HCT116 (cell line): ENCODE results near the gene DONSON. TPM values are rescaled to one million over a fixed set of nuclear protein-coding genes. Genes with fewer than 3 reads are reported as not detected.

Source experiments
- ATAC-seq: fragments of 200-7000 bp; cut with Tn5 transposase; 2 replicates; pipeline ENCODE4 v1.9.1; 2020; ENCODE audit warnings: mild to moderate bottlenecking, moderate library complexity
- BruUV-seq: library from RNA; stranded (reverse); fragments of 400-500 nt; replicated peaks from 2 replicates; lab custom pipeline; 2021; lab: Mats Ljungman, UMichigan
- CTCF ChIA-PET: fragments of 300-600 bp; sonication (Branson Sonifier 250); formaldehyde crosslinking; loops from one replicate; lab custom pipeline; 2021; ENCODE audit warnings: antibody characterized with exemption; lab: Charles Lee
- POLR2A ChIA-PET: fragments of 300-600, 350-600 bp; sonication (Branson Sonifier 250); formaldehyde crosslinking; loops from one replicate; lab custom pipeline; 2021; ENCODE audit warnings: antibody characterized with exemption; lab: Charles Lee
- RAD21 ChIA-PET, 2 experiments: fragments of 300-600 bp; sonication (Branson Sonifier 250); formaldehyde crosslinking; loops; one replicate each; lab custom pipeline; 2023; ENCODE audit warnings: low total read pairs in 2 of 2; ENCODE audit not compliant: uncharacterized antibody in 2 of 2, unreplicated experiment in 2 of 2, low non-redundant PET in 1 of 2; lab: Charles Lee
- DNase-seq: peaks from one replicate; pipeline ENCODE4 v3.0.0-alpha.2; 2010; ENCODE audit warnings: low read depth, low spot score
- H2AFZ ChIP-seq: fragments of 200-600 bp; shearing (Covaris generic), sonication (generic); 2 replicates; pipeline ENCODE4 v1.6.1; 2017; ENCODE audit warnings: low read depth, mixed run types, mixed read lengths, antibody characterized with exemption, low read length; ENCODE audit not compliant: poor library complexity, severe bottlenecking
- H3K27ac ChIP-seq: 2 replicates; pipeline ENCODE4 v1.5.1; 2012; ENCODE audit warnings: low read depth, low read length
- H3K27me3 ChIP-seq: fragments of 200-600 bp; sonication (generic); 2 replicates; pipeline ENCODE4 v1.6.1; 2016; ENCODE audit warnings: mixed run types, low read length, mixed read lengths; ENCODE audit not compliant: insufficient read depth
- H3K36me3 ChIP-seq, 2 experiments: fragments of 200-500 bp in 1 of 2; fragments of 200-600 bp in 1 of 2; sonication (Bioruptor generic) in 1 of 2; sonication (generic) in 1 of 2; 2 replicates each; pipeline versions ENCODE4 v1.5.1 to v1.6.1; 2014 to 2016; ENCODE audit warnings: low read length in 2 of 2, inconsistent platforms in 1 of 2, mixed read lengths in 1 of 2, mixed run types in 1 of 2; ENCODE audit not compliant: insufficient read depth in 2 of 2, control insufficient read depth in 1 of 2
- H3K4me1 ChIP-seq, 2 experiments: fragments of 200-600 bp in 1 of 2; sonication (generic) in 1 of 2; 2 replicates each; pipeline versions ENCODE4 v1.5.1 to v1.6.1; 2012 to 2017; ENCODE audit warnings: low read length in 2 of 2, inconsistent platforms in 1 of 2, mild to moderate bottlenecking in 1 of 2, mixed read lengths in 1 of 2, mixed run types in 1 of 2, moderate library complexity in 1 of 2; ENCODE audit not compliant: insufficient read depth in 2 of 2, control insufficient read depth in 1 of 2
- H3K4me2 ChIP-seq: fragments of 200-600 bp; sonication (generic); 2 replicates; pipeline ENCODE4 v1.6.1; 2017; ENCODE audit warnings: mixed run types, low read length, mixed read lengths
- H3K4me3 ChIP-seq, 2 experiments: fragments of 200-600 bp in 1 of 2; sonication (generic) in 1 of 2; replicated peaks in 1 of 2; 2 replicates each; pipeline ENCODE4 v1.5.1; 2011 to 2016; ENCODE audit warnings: low read length in 2 of 2, control low read depth in 1 of 2, low read depth in 1 of 2, mild to moderate bottlenecking in 1 of 2, mixed read lengths in 1 of 2, mixed run types in 1 of 2
- H3K79me2 ChIP-seq: fragments of 200-600 bp; sonication (generic); 2 replicates; pipeline ENCODE4 v1.6.1; 2017; ENCODE audit warnings: mild to moderate bottlenecking, mixed run types, low read length, moderate library complexity, mixed read lengths; ENCODE audit not compliant: insufficient read depth
- H3K9ac ChIP-seq: fragments of 200-600 bp; sonication (generic); 2 replicates; pipeline ENCODE4 v1.6.1; 2016; ENCODE audit warnings: low read length, mixed read lengths
- H3K9me2 ChIP-seq: fragments of 200-600 bp; sonication (generic), shearing (Covaris generic); 2 replicates; pipeline ENCODE4 v1.6.1; 2017; ENCODE audit warnings: mixed run types, mild to moderate bottlenecking, moderate library complexity; ENCODE audit not compliant: insufficient read depth
- H3K9me3 ChIP-seq, 2 experiments: fragments of 200-500 bp in 1 of 2; fragments of 200-600 bp in 1 of 2; sonication (Bioruptor generic) in 1 of 2; sonication (generic) in 1 of 2; 2 replicates each; pipeline ENCODE4 v1.6.1; 2014 to 2017; ENCODE audit warnings: low read length in 2 of 2, mixed read lengths in 2 of 2, inconsistent platforms in 1 of 2, low read depth in 1 of 2, mild to moderate bottlenecking in 1 of 2, mixed run types in 1 of 2, moderate library complexity in 1 of 2; ENCODE audit not compliant: control insufficient read depth in 1 of 2, insufficient read depth in 1 of 2
- H4K20me1 ChIP-seq: fragments of 200-600 bp; sonication (generic), shearing (Covaris generic); 2 replicates; pipeline ENCODE4 v1.6.1; 2017; ENCODE audit warnings: mixed run types, mild to moderate bottlenecking, moderate library complexity; ENCODE audit not compliant: insufficient read depth
- CEBPB ChIP-seq: IDR thresholded peaks from 2 replicates; pipeline ENCODE4 v1.6.1; 2012; ENCODE audit warnings: low read depth
- CTCF ChIP-seq, 3 experiments: fragments of 200-600 bp in 1 of 3; sonication (generic) in 1 of 3; IDR thresholded peaks in 2 of 3; conservative IDR thresholded peaks in 1 of 3; 2 replicates each; pipeline ENCODE4 v1.5.1; 2012 to 2017; ENCODE audit warnings: low read depth in 2 of 3, low read length in 2 of 3, antibody characterized with exemption in 1 of 3, borderline replicate concordance in 1 of 3, control low read depth in 1 of 3, mild to moderate bottlenecking in 1 of 3, mixed read lengths in 1 of 3, mixed run types in 1 of 3, moderate library complexity in 1 of 3; ENCODE audit not compliant: insufficient read depth in 1 of 3
- ELF1 ChIP-seq: IDR thresholded peaks from 2 replicates; pipeline ENCODE4 v1.6.1; 2012; ENCODE audit warnings: low read depth, borderline replicate concordance
- EZH2phosphoT487 ChIP-seq: fragments of 200-600 bp; IDR thresholded peaks from 2 replicates; pipeline ENCODE4 v1.6.1; 2018; ENCODE audit warnings: antibody characterized with exemption, borderline replicate concordance
- FOSL1 ChIP-seq: IDR thresholded peaks from 2 replicates; pipeline ENCODE4 v1.6.1; 2012; ENCODE audit warnings: low read depth
- JUND ChIP-seq: IDR thresholded peaks from 2 replicates; pipeline ENCODE4 v1.6.1; 2012
- POLR2A ChIP-seq: IDR thresholded peaks from 2 replicates; pipeline ENCODE4 v1.7.0; 2011; ENCODE audit warnings: borderline replicate concordance; ENCODE audit not compliant: insufficient read depth, insufficient read length; ENCODE audit errors: extremely low read depth
- POLR2AphosphoS5 ChIP-seq: IDR thresholded peaks from 2 replicates; pipeline ENCODE4 v1.6.1; 2011; ENCODE audit warnings: mild to moderate bottlenecking, low read depth, low read length, moderate library complexity
- RAD21 ChIP-seq: IDR thresholded peaks from 2 replicates; pipeline ENCODE4 v1.6.1; 2012; ENCODE audit warnings: low read depth, mild to moderate bottlenecking
- REST ChIP-seq: IDR thresholded peaks from 2 replicates; pipeline ENCODE4 v1.6.1; 2012; ENCODE audit warnings: low read depth
- SIN3A ChIP-seq: IDR thresholded peaks from 2 replicates; pipeline ENCODE4 v1.6.1; 2012; ENCODE audit warnings: low read depth
- SRF ChIP-seq: IDR thresholded peaks from 2 replicates; pipeline ENCODE4 v1.6.1; 2012; ENCODE audit warnings: low read depth
- TCF7L2 ChIP-seq: IDR thresholded peaks from 2 replicates; pipeline ENCODE4 v1.7.0; 2011; ENCODE audit warnings: borderline replicate concordance, inconsistent platforms; ENCODE audit not compliant: insufficient read depth, insufficient read length; ENCODE audit errors: extremely low read depth
- YY1 ChIP-seq: IDR thresholded peaks from 2 replicates; pipeline ENCODE4 v1.6.1; 2011; ENCODE audit warnings: low read length, low read depth, moderate library complexity, mild to moderate bottlenecking; ENCODE audit not compliant: insufficient replicate concordance; ENCODE audit errors: extremely low read depth
- ZNF274 ChIP-seq: fragments of 200-500 bp; sonication (Bioruptor generic); IDR thresholded peaks from 2 replicates; pipeline ENCODE4 v1.6.1; 2014; ENCODE audit warnings: mild to moderate bottlenecking, low read depth, low read length, inconsistent platforms
- intact Hi-C: fragments of 100-400 bp; cut with micrococcal nuclease; formaldehyde crosslinking; loops from 2 replicates; pipeline ENCODE4 v1.10.0; 2022
- total RNA-seq: library from RNA; stranded (reverse); gene quantifications from one replicate; pipeline ENCODE4 v1.2.1, GENCODE V29; 2021; ENCODE audit not compliant: unreplicated experiment
- TF ChIP-seq, protein P1 (sequence below): IDR thresholded peaks from 2 replicates; pipeline ENCODE4 v1.6.1; 2011; ENCODE audit warnings: mild to moderate bottlenecking, low read length, moderate library complexity; ENCODE audit not compliant: insufficient replicate concordance; ENCODE audit errors: extremely low read depth

The DONSON gene
- total RNA-seq, 1 experiment from 2014 or later, result 31.7 TPM

- Histone ChIP-seq H3K27ac (no peak overlapping the region), H3K9me2 (no peaks in the 10 kb centered on the region), H3K9me3 (no peaks in the 10 kb centered on the region), H3K4me2 (no peak overlapping the region), H4K20me1 (peaks cover 55% of the 10 kb centered on the region), H3K27me3 (no peaks in the 10 kb centered on the region), H2AFZ (no peak overlapping the region), H3K36me3 (peaks cover 69 to 77% of the 10 kb centered on the region in 2 experiments), H3K79me2 (peaks cover 99% of the 10 kb centered on the region), H3K4me3 (no peak overlapping the region), H3K9ac (no peak overlapping the region), H3K4me1 (no peaks in the 10 kb centered on the region)
- intact Hi-C loops, result no loop called here
- TF ChIP-seq ELF1 (no peak), FOSL1 (no peak), SRF (no peak), POLR2AphosphoS5 (no peak), RAD21 (no peak), CEBPB (no peak), JUND (no peak), YY1 (no peak), CTCF (IDR thresholded peaks at IDR 0.05 in 2 of 3, conservative IDR thresholded peaks at IDR 0.05 in 1 of 3; ENCODE audit: borderline replicate concordance in 1 of 3, insufficient read depth in 1 of 3, low read depth in 2 of 3, low read length in 2 of 3) (no peak), EZH2phosphoT487 (no peak), POLR2A (no peak), REST (no peak), ZNF274 (no peak), SIN3A (no peak), TCF7L2 (no peak)
- TF ChIP-seq, protein P1, sequence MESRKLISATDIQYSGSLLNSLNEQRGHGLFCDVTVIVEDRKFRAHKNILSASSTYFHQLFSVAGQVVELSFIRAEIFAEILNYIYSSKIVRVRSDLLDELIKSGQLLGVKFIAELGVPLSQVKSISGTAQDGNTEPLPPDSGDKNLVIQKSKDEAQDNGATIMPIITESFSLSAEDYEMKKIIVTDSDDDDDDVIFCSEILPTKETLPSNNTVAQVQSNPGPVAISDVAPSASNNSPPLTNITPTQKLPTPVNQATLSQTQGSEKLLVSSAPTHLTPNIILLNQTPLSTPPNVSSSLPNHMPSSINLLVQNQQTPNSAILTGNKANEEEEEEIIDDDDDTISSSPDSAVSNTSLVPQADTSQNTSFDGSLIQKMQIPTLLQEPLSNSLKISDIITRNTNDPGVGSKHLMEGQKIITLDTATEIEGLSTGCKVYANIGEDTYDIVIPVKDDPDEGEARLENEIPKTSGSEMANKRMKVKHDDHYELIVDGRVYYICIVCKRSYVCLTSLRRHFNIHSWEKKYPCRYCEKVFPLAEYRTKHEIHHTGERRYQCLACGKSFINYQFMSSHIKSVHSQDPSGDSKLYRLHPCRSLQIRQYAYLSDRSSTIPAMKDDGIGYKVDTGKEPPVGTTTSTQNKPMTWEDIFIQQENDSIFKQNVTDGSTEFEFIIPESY, result no peak
- RAD21 ChIA-PET, result no interaction called here
- BruUV-seq, result no TSS peak
- POLR2A ChIA-PET, result no interaction called here
- CTCF ChIA-PET, result no interaction called here
- DNase-seq (no peak), ATAC-seq (no peak)
Measured at GRCh38 chr21:33559813-33560212, 28.7 kb downstream of the DONSON start.
